Measurements from ENCODE around the gene USP17L30.
"Not testable (repeated sequence)": the region's sequence is repeated elsewhere in the genome, so short reads cannot be mapped to it uniquely, and the experiment has no call there.

Gene USP17L30
- 0 reads per million in 4 donors for total RNA-seq

GRCh38 chr4:9362829-9363228 lies at the start of gene USP17L30:
TSS of gene USP17L30 (plus strand) at chr4:9363129. CDS start at chr4:9363129, 0 bp downstream.
- not testable (repeated sequence) for DNase-seq

- not testable (repeated sequence) for DNase-seq
Measured at GRCh38 chr4:9324191-9324590, 38.7 kb upstream of the USP17L30 start.

- DNase-seq: not testable (repeated sequence)
Measured at GRCh38 chr4:9324865-9325264, 38.1 kb upstream of the USP17L30 start, which contains the start of gene USP17L24. TSS of gene USP17L24 (plus strand) at chr4:9325165. CDS start at chr4:9325165, 0 bp downstream.

GRCh38 chr4:9329611-9330010 lies 33.3 kb upstream of the USP17L30 start, which contains the start of gene USP17L25:
TSS of gene USP17L25 (plus strand) at chr4:9329911. CDS start at chr4:9329911, 0 bp downstream.
- not testable (repeated sequence) for DNase-seq

- DNase-seq: not testable (repeated sequence)
Measured at GRCh38 chr4:9334358-9334757, 28.6 kb upstream of the USP17L30 start, which contains the start of gene USP17L26. TSS of gene USP17L26 (plus strand) at chr4:9334658. CDS start at chr4:9334658, 0 bp downstream.

- not testable (repeated sequence) for DNase-seq
Measured at GRCh38 chr4:9339103-9339502, 23.8 kb upstream of the USP17L30 start, which contains the start of gene USP17L5. TSS of gene USP17L5 (plus strand) at chr4:9339403. CDS start at chr4:9339403, 0 bp downstream.

GRCh38 chr4:9343848-9344247 lies 19.1 kb upstream of the USP17L30 start, which contains the start of gene USP17L27:
TSS of gene USP17L27 (plus strand) at chr4:9344148. CDS start at chr4:9344148, 0 bp downstream.
- DNase-seq: not testable (repeated sequence)

- DNase-seq: not testable (repeated sequence)
Measured at GRCh38 chr4:9348593-9348992, 14.3 kb upstream of the USP17L30 start, which contains the start of gene USP17L28. TSS of gene USP17L28 (plus strand) at chr4:9348893. CDS start at chr4:9348893, 0 bp downstream.

- not testable (repeated sequence) for DNase-seq
Measured at GRCh38 chr4:9350866-9351265, 12.1 kb upstream of the USP17L30 start.

- DNase-seq: not testable (repeated sequence)
Measured at GRCh38 chr4:9353338-9353737, 9.6 kb upstream of the USP17L30 start, which contains the start of gene USP17L29. TSS of gene USP17L29 (plus strand) at chr4:9353638. CDS start at chr4:9353638, 0 bp downstream.

GRCh38 chr4:9379881-9380280 lies 17.0 kb downstream of the USP17L30 start:
- not testable (repeated sequence) for DNase-seq

GRCh38 chr4:9381012-9381534 lies 18.1 kb downstream of the USP17L30 start:
- peak; percentile 1 to 48 (median 39) for DNase-seq

GRCh38 chr4:9384126-9384525 lies 21.2 kb downstream of the USP17L30 start:
- no peak for DNase-seq

- not testable (repeated sequence) for DNase-seq
Measured at GRCh38 chr4:9389001-9389400, 26.1 kb downstream of the USP17L30 start.

GRCh38 chr4:9405774-9406173 lies 42.8 kb downstream of the USP17L30 start:
- not testable (repeated sequence) for DNase-seq

GRCh38 chr4:9406491-9406890 lies 43.6 kb downstream of the USP17L30 start:
- DNase-seq: not testable (repeated sequence)

- DNase-seq: peak in 1 of 5 donors; percentile 12
Measured at GRCh38 chr4:9409793-9410192, 46.9 kb downstream of the USP17L30 start.
